Measurements from ENCODE around the gene DUS3L. TPM values are rescaled to one million over a fixed set of nuclear protein-coding genes. Genes with fewer than 3 reads are reported as not detected.

Gene DUS3L
- total RNA-seq, 1 experiment from 2014 or later, result 67.0 TPM

DNA sequence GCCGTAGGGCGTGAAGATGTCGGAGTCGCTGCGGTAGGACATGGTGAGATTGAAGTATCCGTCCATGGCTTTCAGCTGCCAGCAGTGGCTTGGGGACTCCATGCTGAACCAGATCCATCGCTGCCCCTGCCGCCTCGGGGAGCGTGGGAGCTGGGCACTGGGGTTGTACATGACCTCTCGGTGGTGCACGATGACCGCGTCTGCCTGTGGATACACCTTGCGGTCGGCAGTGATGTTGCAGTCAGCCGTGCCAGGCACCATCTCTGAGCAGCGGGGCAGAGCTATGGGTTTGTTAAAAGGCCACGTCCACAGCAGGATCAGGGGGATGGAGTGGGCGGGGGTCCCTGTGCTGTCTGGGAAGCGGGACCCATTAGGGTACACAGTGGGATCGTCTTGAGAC, 41.1 kb upstream of the DUS3L start:
- H3K14ac ChIP-seq (ENCODE audit: insufficient read depth, low read length), result no peak overlapping the region
- H4K8ac ChIP-seq (replicated peaks; ENCODE audit: insufficient read length, low read depth, low read length), result no peak overlapping the region
- Mint-ChIP-seq H3K4me3 (no peak overlapping the region), H3K27me3 (ENCODE audit: low read depth) (peaks cover 46% of the 10 kb centered on the region), H3K27ac (no peak overlapping the region; a peak in 1 of 7 replicates), H3K4me1 (peaks cover 1 to 6% of the 10 kb centered on the region in 2 experiments; a peak in 2 of 4 replicates), H3K9me3 (no peaks in the 10 kb centered on the region; a peak in 2 of 5 replicates), H3K36me3 (ENCODE audit: insufficient read depth in 1 of 3, low read depth in 3 of 3) (no peaks in the 10 kb centered on the region)
- no peaks in the 10 kb centered on the region for H4K20me1 ChIP-seq (ENCODE audit: control insufficient read depth, insufficient read depth, insufficient read length)
- H3K79me1 ChIP-seq (ENCODE audit: insufficient read depth, low read depth, low read length, poor library complexity, severe bottlenecking), result no peaks in the 10 kb centered on the region
- H2AK5ac ChIP-seq (ENCODE audit: insufficient read length, low read length), result no peak overlapping the region
- no peak overlapping the region for H3K18ac ChIP-seq (ENCODE audit: insufficient read length, low read depth, low read length)
- H2BK12ac ChIP-seq (ENCODE audit: insufficient read length, low read depth, low read length), result no peak overlapping the region
- H3T11ph ChIP-seq (ENCODE audit: low read length), result no peak overlapping the region
- no peaks in the 10 kb centered on the region for H3K27me3 ChIP-seq (ENCODE audit: insufficient read depth, low read length)
- no peak overlapping the region for H4K91ac ChIP-seq (ENCODE audit: insufficient read length, low read depth, low read length)
- peaks cover 12% of the 10 kb centered on the region for H3K23me2 ChIP-seq (ENCODE audit: insufficient read length, low read depth, low read length, poor library complexity, severe bottlenecking)
- no peak overlapping the region for H3K27ac ChIP-seq (ENCODE audit: insufficient read length, low read depth, low read length)
- no peak overlapping the region for H2BK15ac ChIP-seq (ENCODE audit: low read depth, low read length)
- no peaks in the 10 kb centered on the region for H3K79me2 ChIP-seq (ENCODE audit: insufficient read depth, low read length)
- no peaks in the 10 kb centered on the region for H3K4me1 ChIP-seq (ENCODE audit: insufficient read depth, low read length)
- H4K5ac ChIP-seq (ENCODE audit: insufficient read length, low read depth, low read length), result no peak overlapping the region
- H3K9me3 ChIP-seq (ENCODE audit: control insufficient read depth, low read depth, low read length), result no peaks in the 10 kb centered on the region
- no peak overlapping the region for H2AFZ ChIP-seq (ENCODE audit: low read length)
- no peak overlapping the region for H3K56ac ChIP-seq (ENCODE audit: insufficient read length, low read depth, low read length)
- no peak for DNase-seq
- TF ChIP-seq, protein P1, sequence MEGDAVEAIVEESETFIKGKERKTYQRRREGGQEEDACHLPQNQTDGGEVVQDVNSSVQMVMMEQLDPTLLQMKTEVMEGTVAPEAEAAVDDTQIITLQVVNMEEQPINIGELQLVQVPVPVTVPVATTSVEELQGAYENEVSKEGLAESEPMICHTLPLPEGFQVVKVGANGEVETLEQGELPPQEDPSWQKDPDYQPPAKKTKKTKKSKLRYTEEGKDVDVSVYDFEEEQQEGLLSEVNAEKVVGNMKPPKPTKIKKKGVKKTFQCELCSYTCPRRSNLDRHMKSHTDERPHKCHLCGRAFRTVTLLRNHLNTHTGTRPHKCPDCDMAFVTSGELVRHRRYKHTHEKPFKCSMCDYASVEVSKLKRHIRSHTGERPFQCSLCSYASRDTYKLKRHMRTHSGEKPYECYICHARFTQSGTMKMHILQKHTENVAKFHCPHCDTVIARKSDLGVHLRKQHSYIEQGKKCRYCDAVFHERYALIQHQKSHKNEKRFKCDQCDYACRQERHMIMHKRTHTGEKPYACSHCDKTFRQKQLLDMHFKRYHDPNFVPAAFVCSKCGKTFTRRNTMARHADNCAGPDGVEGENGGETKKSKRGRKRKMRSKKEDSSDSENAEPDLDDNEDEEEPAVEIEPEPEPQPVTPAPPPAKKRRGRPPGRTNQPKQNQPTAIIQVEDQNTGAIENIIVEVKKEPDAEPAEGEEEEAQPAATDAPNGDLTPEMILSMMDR (conservative IDR thresholded peaks at IDR 0.05), result no peak
- no peak overlapping the region for H3K23ac ChIP-seq (ENCODE audit: insufficient read length, low read depth, low read length)
- no peak overlapping the region for H2BK120ac ChIP-seq (ENCODE audit: low read depth, low read length, poor library complexity, severe bottlenecking)
- no peak overlapping the region for H3K4me2 ChIP-seq (ENCODE audit: insufficient read depth, insufficient read length, low read length)
- H3K4ac ChIP-seq (ENCODE audit: low read depth, low read length), result no peak overlapping the region
- no CpG with 5 or more reads among the region's 22 CpGs for WGBS (ENCODE audit: extremely low coverage, insufficient read length, low lambda C conversion rate)
- no peak overlapping the region for H2BK20ac ChIP-seq (ENCODE audit: low read depth, low read length, poor library complexity, severe bottlenecking)
- no peak overlapping the region for H3K9ac ChIP-seq (ENCODE audit: extremely low read depth, insufficient read length, low read length)
- no peak overlapping the region for H2BK5ac ChIP-seq (ENCODE audit: insufficient read length, low read length)
